NK-92 (cell line): ENCODE results near the gene MYO3A.

Experiments
- DNase-seq: peaks from one replicate; lab custom pipeline; 2025; ENCODE audit not compliant: unreplicated experiment; lab: John Stamatoyannopoulos, UW

Gene MYO3A

GRCh38 chr10:26251925-26252324, 317.9 kb downstream of the MYO3A start:
- DNase-seq, result no peak

GRCh38 chr10:26254616-26255015, 320.6 kb downstream of the MYO3A start:
- DNase-seq, result no peak

GRCh38 chr10:26259341-26259740, 325.3 kb downstream of the MYO3A start:
- no peak for DNase-seq
